ENCODE data around the gene PTH2.

PTH2 gene

GRCh38 chr19:49419173-49419572 lies 4.1 kb downstream of the PTH2 start:
- Histone ChIP-seq H3K9me3 (ENCODE audit: control insufficient read depth in 1 of 2, low read length in 2 of 2) (no peaks in the 10 kb centered on the region), H3K4me1 (ENCODE audit: control insufficient read depth in 1 of 2, insufficient read depth in 2 of 2, low read length in 2 of 2) (peaks cover 0 to 20% of the 10 kb centered on the region in 2 donors), H3K27ac (ENCODE audit: low read length) (no peak overlapping the region), H3K27me3 (ENCODE audit: low read depth, low read length) (peaks cover 42% of the 10 kb centered on the region), H3K4me3 (ENCODE audit: low read depth in 1 of 2, low read length in 2 of 2) (no peak overlapping the region), H3K36me3 (ENCODE audit: control insufficient read depth in 1 of 2, insufficient read depth in 2 of 2, low read length in 2 of 2) (no peaks in the 10 kb centered on the region)

- Histone ChIP-seq H3K36me3 (ENCODE audit: control insufficient read depth in 1 of 2, insufficient read depth in 2 of 2, low read length in 2 of 2) (no peaks in the 10 kb centered on the region), H3K27ac (ENCODE audit: low read length) (no peak overlapping the region), H3K4me3 (ENCODE audit: low read depth in 1 of 2, low read length in 2 of 2) (no peak overlapping the region), H3K27me3 (ENCODE audit: low read depth, low read length) (peaks cover 35% of the 10 kb centered on the region), H3K9me3 (ENCODE audit: control insufficient read depth in 1 of 2, low read length in 2 of 2) (no peaks in the 10 kb centered on the region), H3K4me1 (ENCODE audit: control insufficient read depth in 1 of 2, insufficient read depth in 2 of 2, low read length in 2 of 2) (peaks cover 0 to 20% of the 10 kb centered on the region in 2 donors)
Measured at GRCh38 chr19:49418511-49418910, 4.7 kb downstream of the PTH2 start.

- H3K27ac ChIP-seq (ENCODE audit: low read length): no peak overlapping the region
- H3K36me3 ChIP-seq (ENCODE audit: control insufficient read depth in 1 of 2, insufficient read depth in 2 of 2, low read length in 2 of 2): no peaks in the 10 kb centered on the region
- no peak overlapping the region for H3K4me3 ChIP-seq (ENCODE audit: low read depth in 1 of 2, low read length in 2 of 2)
- H3K4me1 ChIP-seq (ENCODE audit: control insufficient read depth in 1 of 2, insufficient read depth in 2 of 2, low read length in 2 of 2): peaks cover 0 to 5% of the 10 kb centered on the region in 2 donors
- H3K27me3 ChIP-seq (ENCODE audit: low read depth, low read length): peaks cover 21% of the 10 kb centered on the region
- no peaks in the 10 kb centered on the region for H3K9me3 ChIP-seq (ENCODE audit: control insufficient read depth in 1 of 2, low read length in 2 of 2)
Measured at GRCh38 chr19:49417088-49417487, 6.2 kb downstream of the PTH2 start.

GRCh38 chr19:49415810-49416200 lies 7.4 kb downstream of the PTH2 start:
- Histone ChIP-seq H3K27me3 (ENCODE audit: low read depth, low read length) (peaks cover 10% of the 10 kb centered on the region), H3K4me1 (ENCODE audit: control insufficient read depth in 1 of 2, insufficient read depth in 2 of 2, low read length in 2 of 2) (no peaks in the 10 kb centered on the region), H3K4me3 (ENCODE audit: low read depth in 1 of 2, low read length in 2 of 2) (no peak overlapping the region), H3K9me3 (ENCODE audit: control insufficient read depth in 1 of 2, low read length in 2 of 2) (no peaks in the 10 kb centered on the region), H3K27ac (ENCODE audit: low read length) (no peak overlapping the region), H3K36me3 (ENCODE audit: control insufficient read depth in 1 of 2, insufficient read depth in 2 of 2, low read length in 2 of 2) (no peaks in the 10 kb centered on the region)

- no peaks in the 10 kb centered on the region for H3K36me3 ChIP-seq (ENCODE audit: control insufficient read depth in 1 of 2, insufficient read depth in 2 of 2, low read length in 2 of 2)
- H3K27ac ChIP-seq (ENCODE audit: low read length): no peak overlapping the region
- no peaks in the 10 kb centered on the region for H3K9me3 ChIP-seq (ENCODE audit: control insufficient read depth in 1 of 2, low read length in 2 of 2)
- no peak overlapping the region for H3K4me3 ChIP-seq (ENCODE audit: low read depth in 1 of 2, low read length in 2 of 2)
- peaks cover 5% of the 10 kb centered on the region for H3K27me3 ChIP-seq (ENCODE audit: low read depth, low read length)
- no peaks in the 10 kb centered on the region for H3K4me1 ChIP-seq (ENCODE audit: control insufficient read depth in 1 of 2, insufficient read depth in 2 of 2, low read length in 2 of 2)
Measured at GRCh38 chr19:49415102-49415809, 8.0 kb downstream of the PTH2 start.

GRCh38 chr19:49414256-49414655 lies 9.0 kb downstream of the PTH2 start:
- Histone ChIP-seq H3K27ac (ENCODE audit: low read length) (no peak overlapping the region), H3K4me1 (ENCODE audit: control insufficient read depth in 1 of 2, insufficient read depth in 2 of 2, low read length in 2 of 2) (no peaks in the 10 kb centered on the region), H3K36me3 (ENCODE audit: control insufficient read depth in 1 of 2, insufficient read depth in 2 of 2, low read length in 2 of 2) (no peaks in the 10 kb centered on the region), H3K4me3 (ENCODE audit: low read depth in 1 of 2, low read length in 2 of 2) (no peak overlapping the region), H3K9me3 (ENCODE audit: control insufficient read depth in 1 of 2, low read length in 2 of 2) (no peaks in the 10 kb centered on the region), H3K27me3 (ENCODE audit: low read depth, low read length) (peaks cover 5% of the 10 kb centered on the region)

- Histone ChIP-seq H3K36me3 (ENCODE audit: control insufficient read depth in 1 of 2, insufficient read depth in 2 of 2, low read length in 2 of 2) (no peaks in the 10 kb centered on the region), H3K27ac (ENCODE audit: low read length) (no peak overlapping the region), H3K27me3 (ENCODE audit: low read depth, low read length) (peaks cover 5% of the 10 kb centered on the region), H3K9me3 (ENCODE audit: control insufficient read depth in 1 of 2, low read length in 2 of 2) (no peaks in the 10 kb centered on the region), H3K4me3 (ENCODE audit: low read depth in 1 of 2, low read length in 2 of 2) (no peak overlapping the region), H3K4me1 (ENCODE audit: control insufficient read depth in 1 of 2, insufficient read depth in 2 of 2, low read length in 2 of 2) (no peaks in the 10 kb centered on the region)
Measured at GRCh38 chr19:49413348-49413747, 9.9 kb downstream of the PTH2 start.

GRCh38 chr19:49411681-49412326 lies 11.4 kb downstream of the PTH2 start:
- Histone ChIP-seq H3K36me3 (ENCODE audit: control insufficient read depth in 1 of 2, insufficient read depth in 2 of 2, low read length in 2 of 2) (no peaks in the 10 kb centered on the region), H3K27ac (ENCODE audit: low read length) (no peak overlapping the region), H3K4me1 (ENCODE audit: control insufficient read depth in 1 of 2, insufficient read depth in 2 of 2, low read length in 2 of 2) (no peaks in the 10 kb centered on the region), H3K4me3 (ENCODE audit: low read depth in 1 of 2, low read length in 2 of 2) (no peak overlapping the region), H3K9me3 (ENCODE audit: control insufficient read depth in 1 of 2, low read length in 2 of 2) (no peaks in the 10 kb centered on the region), H3K27me3 (ENCODE audit: low read depth, low read length) (peaks cover 5% of the 10 kb centered on the region)

- Histone ChIP-seq H3K9me3 (ENCODE audit: control insufficient read depth in 1 of 2, low read length in 2 of 2) (no peaks in the 10 kb centered on the region), H3K27me3 (ENCODE audit: low read depth, low read length) (no peaks in the 10 kb centered on the region), H3K36me3 (ENCODE audit: control insufficient read depth in 1 of 2, insufficient read depth in 2 of 2, low read length in 2 of 2) (no peaks in the 10 kb centered on the region), H3K27ac (ENCODE audit: low read length) (no peak overlapping the region), H3K4me1 (ENCODE audit: control insufficient read depth in 1 of 2, insufficient read depth in 2 of 2, low read length in 2 of 2) (no peaks in the 10 kb centered on the region), H3K4me3 (ENCODE audit: low read depth in 1 of 2, low read length in 2 of 2) (no peak overlapping the region)
Measured at GRCh38 chr19:49409441-49410029, 13.7 kb downstream of the PTH2 start.

GRCh38 chr19:49408816-49409440 lies 14.3 kb downstream of the PTH2 start:
- Histone ChIP-seq H3K27me3 (ENCODE audit: low read depth, low read length) (no peaks in the 10 kb centered on the region), H3K4me1 (ENCODE audit: control insufficient read depth in 1 of 2, insufficient read depth in 2 of 2, low read length in 2 of 2) (no peaks in the 10 kb centered on the region), H3K36me3 (ENCODE audit: control insufficient read depth in 1 of 2, insufficient read depth in 2 of 2, low read length in 2 of 2) (no peaks in the 10 kb centered on the region), H3K27ac (ENCODE audit: low read length) (no peak overlapping the region), H3K9me3 (ENCODE audit: control insufficient read depth in 1 of 2, low read length in 2 of 2) (no peaks in the 10 kb centered on the region), H3K4me3 (ENCODE audit: low read depth in 1 of 2, low read length in 2 of 2) (no peak overlapping the region)

- Histone ChIP-seq H3K36me3 (ENCODE audit: control insufficient read depth in 1 of 2, insufficient read depth in 2 of 2, low read length in 2 of 2) (no peaks in the 10 kb centered on the region), H3K27me3 (ENCODE audit: low read depth, low read length) (no peaks in the 10 kb centered on the region), H3K27ac (ENCODE audit: low read length) (no peak overlapping the region), H3K9me3 (ENCODE audit: control insufficient read depth in 1 of 2, low read length in 2 of 2) (no peaks in the 10 kb centered on the region), H3K4me3 (ENCODE audit: low read depth in 1 of 2, low read length in 2 of 2) (no peak overlapping the region), H3K4me1 (ENCODE audit: control insufficient read depth in 1 of 2, insufficient read depth in 2 of 2, low read length in 2 of 2) (no peaks in the 10 kb centered on the region)
Measured at GRCh38 chr19:49407482-49408015, 15.7 kb downstream of the PTH2 start.

Measured in muscle layer of duodenum (tissue), 2 donors.